SHP77 (cell line): ENCODE measurements around the gene IGLL5.
"Not testable (repeated sequence)": the region's sequence is repeated elsewhere in the genome, so short reads cannot be mapped to it uniquely, and the experiment has no call there.

ENCODE experiments used
- DNase-seq, 2 experiments: peaks; one replicate each; lab custom pipeline; 2025; lab: John Stamatoyannopoulos, UW

The IGLL5 gene

DNA sequence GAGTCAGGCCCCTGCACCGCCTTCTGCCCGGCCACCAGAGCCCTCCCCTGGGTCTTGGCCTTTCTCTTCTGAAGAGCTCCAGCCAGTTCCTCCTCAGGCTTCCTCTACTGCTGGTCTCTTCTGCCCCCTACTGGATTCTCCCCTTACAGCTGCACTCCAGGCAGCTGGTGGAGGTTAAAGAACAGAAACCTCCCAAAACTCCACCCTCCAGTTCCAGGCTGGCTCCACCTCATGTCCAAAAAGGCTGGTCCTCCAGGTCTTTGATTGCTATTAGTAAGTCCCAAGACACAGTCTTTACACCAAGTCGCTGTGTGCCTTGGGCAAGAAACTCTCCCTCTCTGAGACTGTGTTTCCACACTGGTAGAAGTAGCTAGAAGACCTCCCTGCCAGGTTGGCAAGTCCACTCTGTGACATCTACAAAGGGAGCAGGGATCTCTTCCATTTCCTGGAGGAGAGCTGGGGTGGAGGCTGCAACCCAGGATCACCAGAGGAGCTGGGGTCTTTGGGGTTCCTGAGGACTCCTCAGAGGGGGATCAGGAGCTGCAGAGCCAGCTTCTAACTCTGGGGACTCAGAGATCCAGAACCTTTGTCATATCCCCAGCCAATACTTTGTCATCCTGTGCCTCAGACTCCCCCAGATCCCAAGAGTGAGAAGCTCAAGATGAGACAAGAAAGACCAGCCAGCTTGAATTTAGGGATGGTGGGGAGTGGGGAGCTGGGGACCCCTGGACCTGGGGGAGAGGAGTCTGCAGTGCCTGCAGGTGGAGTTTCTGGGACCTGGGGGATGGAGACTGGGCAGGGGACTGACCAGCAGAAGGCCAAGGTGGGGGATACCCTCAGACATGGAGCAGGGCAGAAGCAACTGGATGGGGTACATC, 3.4 kb upstream of the IGLL5 start:
- DNase-seq: peak; percentile 46 to 57

DNA sequence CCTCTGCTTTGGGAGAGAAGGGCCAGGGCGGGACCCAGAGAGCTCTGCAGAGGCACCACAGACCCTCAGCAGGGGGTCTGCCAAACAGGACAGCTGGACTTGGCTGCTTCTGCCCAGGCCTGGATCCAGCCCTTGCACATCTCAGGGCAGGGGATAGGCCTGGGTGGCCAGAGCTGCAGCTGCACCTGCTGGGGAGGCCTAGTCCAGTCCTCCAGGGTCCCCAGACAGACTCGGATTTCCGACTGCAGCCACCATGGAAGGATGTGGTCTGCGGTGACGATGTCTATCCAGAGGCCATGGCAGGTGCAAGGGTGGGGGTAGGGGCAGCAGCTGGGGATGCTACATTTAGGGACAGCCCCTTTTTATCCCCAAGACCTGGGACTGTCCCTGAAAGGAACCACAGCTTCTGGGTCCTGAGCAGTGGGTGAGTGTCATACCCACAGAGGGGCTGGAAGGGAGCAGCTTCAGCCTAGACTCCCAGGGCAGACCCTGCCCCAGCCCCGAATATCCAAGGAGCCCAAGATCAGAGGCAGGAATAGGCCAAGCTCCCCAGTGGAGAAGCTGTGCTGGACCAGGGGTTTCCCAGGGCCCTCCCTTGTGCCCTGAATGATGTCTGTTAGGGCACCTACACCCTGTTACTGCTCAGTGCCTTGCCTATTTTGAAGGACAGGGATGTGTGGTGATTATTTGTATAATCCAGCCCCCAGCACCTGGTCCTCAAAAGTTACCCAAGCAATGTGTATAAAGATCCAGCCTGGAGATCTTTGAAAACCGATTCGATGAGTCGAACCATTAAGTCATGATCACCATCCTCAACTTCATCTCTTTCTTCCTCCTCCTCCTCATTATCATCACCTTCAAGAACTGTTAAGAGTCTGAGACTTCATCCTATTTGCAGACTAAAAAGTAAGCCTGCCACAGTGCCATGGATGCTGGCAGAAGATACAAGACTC, 2.5 kb upstream of the IGLL5 start:
- DNase-seq: no peak

DNA sequence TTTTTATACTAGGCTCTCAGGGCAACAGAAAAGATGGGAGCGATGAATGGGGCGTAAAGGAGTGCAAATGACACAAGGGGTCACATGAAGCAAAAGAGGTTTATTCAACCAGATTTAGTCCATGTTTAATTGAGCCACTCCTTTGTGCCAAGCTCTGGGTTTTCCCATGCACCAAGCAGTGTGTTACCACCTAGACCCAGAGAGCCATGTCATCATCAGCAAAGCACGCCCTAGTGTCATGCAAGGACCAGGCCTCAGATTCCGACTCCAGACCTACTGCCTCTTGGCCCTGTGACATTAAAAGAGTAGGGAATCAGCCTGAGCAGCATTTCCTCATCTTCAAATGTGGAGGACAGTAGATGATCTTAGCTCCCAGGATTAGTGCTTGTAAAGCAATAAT, 1.1 kb upstream of the IGLL5 start:
- no peak for DNase-seq

DNA sequence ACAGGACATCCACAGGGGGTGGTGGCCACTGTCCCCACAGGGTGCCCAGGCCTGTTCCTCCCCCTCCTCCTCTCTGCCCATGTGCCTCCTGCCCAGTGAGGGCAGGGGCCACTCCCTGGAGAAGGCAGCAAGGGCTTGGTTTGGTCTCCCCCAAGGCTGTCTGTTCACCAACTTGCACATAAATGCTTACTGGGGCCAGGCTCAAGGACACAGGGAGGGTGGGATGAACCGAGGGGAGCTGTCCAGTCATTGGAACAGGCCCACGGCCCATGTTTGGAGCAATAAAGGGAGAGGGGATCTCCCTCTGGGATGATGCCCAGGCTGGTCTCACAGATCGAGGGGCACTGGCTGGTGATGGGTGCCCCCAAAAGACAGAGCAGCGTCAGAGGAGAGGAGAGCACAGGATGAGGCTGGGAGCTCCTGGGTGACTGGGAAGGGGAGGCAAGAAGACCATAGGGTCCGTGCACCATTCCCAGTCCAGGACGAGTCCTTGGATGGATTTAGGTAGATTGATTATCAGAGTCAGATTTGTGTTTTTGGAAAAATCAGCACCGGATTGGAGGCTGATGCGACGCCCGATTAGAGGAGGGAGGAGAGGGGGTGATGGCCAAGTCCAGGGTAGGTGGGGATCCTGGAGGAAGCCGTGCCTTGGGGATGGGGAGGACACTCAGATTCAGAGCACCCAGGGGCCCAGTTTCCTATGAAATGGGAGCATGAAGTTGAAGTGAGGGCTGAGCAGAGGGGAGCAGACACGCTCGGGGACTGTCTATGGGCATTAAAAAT, 1.1 kb downstream of the IGLL5 start:
- no peak for DNase-seq

DNA sequence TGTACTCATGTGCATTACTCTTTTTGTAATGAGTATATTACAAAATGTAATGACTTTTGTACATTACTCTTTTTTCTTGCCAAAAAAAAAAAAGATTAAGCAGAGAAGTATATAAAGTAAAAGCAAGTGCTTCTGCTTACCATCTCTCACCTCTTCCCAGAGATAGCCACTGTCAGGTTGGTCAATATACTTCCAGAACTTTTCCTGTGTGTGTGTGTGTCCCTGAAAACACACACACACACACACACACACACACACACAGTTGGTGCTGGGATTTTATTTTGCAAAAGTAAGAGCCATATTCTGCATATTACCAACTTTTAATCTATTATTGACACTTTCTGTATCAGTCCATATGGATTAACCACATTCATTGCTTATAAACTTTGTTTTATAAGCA, 2.5 kb downstream of the IGLL5 start:
- no peak for DNase-seq

DNA sequence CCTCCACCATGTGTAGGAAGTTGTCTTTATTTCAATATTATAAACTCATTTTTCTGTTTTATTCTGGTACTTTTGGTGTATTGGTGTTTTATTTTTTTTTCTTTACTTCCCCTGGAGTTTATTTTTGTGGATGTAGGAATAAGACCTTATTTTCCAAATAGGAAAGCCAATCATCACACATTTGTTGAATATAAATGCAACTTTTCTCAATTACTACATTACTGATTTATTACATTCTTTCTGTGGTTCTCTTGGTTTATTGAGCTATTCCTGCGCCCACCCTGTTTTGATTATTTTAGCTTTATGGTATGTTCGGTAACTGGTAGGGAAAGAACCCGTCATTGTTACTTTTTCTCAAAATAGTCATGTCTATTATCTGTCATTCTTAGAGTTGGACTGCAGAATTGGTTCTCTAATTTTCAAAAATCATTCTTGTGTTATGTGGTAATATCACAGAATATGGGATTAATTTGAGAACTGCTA, 3.6 kb downstream of the IGLL5 start:
- DNase-seq: no peak

DNA sequence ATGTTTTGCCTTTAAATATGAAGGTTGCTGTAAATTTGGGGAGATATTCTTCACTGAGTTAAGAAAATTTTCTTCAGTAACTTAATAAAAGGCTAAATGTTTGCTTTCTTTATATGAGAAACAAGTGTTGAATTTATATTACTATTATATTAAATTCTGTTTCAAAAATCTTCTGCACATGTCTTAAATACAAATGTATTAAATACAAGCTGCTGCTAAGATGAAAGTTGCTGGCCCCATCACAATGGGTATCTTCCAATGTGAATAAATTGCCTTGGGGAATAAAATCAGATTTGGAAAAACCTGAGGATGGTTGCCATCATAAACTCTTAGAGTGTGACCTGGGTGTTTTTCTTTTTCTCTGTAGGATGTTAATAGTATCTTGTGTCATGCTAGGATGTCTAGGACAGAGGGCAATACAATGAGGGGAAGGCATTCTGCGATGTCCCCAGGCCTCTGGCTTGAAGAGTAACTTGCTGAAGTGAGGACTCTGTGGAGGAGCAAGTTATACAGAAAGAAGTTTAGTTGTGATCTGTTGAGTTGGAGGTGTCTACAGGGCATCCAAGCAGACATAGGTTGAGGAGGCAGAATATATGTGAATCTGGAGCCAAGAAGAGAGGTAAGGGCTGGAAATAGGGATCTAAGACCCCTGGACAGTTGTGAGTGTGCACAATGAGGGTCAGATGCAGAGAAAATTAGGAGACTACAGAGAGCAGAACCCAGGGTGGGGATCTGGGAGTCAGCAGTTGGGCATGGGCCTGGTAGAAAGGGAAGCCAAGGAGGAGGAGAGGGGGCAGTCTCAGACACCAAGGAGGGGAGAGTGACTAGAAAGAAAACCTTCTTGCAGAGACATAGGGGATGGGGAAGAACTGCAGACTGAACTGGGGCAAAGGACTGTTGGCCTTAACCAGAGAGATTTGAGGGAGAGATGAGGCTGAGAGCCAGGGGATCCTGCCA, 4.8 kb downstream of the IGLL5 start:
- DNase-seq: no peak

DNA sequence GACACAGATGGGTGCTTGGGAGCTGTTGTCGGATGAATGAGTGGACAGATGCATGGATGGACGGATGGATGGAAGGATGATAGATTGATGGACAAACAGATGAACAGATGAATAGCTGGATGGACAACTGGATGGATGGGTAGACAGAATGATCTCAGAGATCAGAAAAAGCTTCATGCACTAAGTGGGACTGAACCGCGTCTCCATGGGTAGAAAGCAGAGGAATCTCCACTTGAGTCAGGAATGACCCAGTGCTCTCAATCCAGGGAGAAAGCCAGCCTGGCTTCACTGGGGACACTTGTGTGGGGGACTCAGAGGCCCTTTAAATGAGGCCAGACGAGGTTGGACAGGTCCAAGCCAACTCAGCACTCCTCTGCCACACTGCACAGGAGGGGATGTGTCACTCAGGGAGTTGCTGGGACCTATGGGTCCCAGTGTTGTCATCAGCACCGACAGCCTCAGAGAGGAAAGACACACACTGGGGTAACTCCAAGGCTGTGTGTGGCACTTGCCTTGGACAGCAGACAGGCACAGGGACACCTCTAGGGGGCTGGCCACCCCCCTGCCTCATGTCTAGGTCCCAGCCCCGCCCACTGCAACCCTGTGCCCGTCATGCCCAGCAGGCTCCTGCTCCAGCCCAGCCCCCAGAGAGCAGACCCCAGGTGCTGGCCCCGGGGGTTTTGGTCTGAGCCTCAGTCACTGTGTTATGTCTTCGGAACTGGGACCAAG, 5.6 kb downstream of the IGLL5 start:
- DNase-seq: no peak

DNA sequence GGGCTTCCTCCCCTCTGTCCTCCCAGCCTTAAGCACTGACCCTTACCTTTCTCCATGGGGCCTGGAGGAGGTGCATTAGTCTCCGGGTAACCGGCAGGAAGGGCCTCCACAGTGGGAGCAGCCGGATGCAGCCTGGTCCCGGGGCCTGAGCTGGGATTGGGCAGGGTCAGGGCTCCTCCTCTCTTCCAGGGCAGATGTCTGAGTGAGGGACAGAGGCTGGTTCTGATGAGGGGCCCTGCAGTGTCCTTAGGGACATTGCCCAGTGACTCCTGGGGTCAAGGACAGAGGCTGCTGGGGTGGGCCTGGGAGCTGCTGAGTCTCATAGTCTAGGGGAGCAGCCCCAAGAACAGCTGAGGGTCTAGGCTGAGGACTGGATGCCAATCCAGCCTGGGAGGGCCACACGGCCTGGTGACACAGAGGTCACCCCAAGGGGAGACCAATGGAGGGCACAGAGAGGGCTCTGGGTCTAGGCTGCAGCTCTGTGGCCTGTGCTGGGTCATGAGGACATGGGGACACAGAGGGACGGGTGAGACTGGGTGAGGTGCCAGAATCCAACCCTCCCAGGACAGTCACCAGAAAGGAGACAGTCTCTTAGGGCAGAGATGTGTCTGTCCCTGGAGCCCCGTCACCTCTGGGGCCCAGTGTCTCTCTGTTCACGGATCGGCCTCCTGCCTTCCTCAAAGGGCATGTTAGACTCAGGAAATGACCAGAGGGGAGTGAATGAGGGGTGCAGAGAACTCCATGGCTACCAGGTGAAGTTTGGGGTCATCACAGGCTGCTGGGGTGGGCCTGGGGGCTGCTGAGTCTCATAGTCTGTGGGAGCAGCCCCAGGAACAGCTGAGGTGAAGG, 6.5 kb downstream of the IGLL5 start:
- no peak for DNase-seq

DNA sequence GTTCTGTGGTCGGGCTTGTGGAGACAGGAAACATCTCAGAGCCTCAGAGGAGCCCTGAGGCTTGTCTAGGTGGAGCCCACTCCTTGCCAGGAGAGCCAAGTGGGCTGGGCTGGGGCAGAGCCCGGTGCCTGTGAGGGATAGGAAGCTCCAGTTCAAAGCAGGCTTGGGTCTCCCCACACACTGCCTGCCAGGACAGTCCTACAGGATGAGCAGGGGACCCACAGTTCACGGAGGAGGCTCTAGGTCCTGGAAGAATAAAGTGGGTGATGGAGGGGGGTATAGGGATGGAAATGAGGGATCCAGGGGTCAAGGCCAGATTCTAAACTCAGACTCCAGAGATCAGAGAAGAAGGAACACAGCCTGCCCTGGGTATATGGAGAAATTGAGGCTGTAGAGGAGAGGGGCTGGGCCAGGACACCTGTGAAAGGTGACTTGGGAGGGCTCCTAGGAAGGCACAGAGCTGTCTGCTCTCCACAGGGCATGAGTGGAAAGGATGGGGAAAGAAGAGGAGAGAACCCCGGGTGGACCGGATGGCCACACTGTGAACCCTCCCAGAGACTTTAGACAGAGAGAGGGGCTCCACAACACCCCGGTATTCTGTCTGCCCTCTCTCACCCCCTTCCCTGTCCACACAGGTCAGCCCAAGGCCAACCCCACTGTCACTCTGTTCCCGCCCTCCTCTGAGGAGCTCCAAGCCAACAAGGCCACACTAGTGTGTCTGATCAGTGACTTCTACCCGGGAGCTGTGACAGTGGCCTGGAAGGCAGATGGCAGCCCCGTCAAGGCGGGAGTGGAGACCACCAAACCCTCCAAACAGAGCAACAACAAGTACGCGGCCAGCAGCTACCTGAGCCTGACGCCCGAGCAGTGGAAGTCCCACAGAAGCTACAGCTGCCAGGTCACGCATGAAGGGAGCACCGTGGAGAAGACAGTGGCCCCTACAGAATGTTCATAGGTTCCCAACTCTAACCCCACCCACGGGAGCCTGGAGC, 7.4 kb downstream of the IGLL5 start:
- DNase-seq: no peak

DNA sequence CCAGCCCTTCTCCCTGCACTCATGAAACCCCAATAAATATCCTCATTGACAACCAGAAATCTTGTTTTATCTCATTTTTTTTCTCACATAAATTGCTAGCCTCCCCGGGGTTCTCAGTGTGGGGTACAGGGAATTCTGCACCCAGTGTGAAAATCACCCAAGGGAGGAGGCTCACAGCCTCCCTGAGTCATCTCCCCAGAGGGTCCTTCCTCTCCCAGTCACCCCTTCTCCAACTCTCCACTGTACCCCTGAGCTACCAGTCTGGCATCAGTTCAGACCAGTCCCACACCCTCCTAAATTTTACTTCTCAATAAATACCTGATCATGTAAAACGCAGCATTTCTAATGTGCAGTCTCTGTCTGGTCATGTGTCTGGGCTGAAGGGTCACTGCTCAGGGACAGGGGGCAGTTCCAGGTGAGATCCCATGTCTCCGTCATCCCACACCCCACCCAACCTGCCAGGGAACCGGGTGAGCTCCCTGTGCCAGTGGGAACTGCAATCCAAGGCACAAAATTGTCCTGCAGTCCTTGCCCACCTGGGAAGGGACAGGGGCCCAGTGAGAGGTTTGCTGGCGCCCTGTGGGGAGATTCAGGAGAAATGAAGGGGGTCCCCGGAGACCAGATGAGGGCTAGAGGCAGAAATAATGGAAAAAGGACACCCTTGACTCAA, 8.3 kb downstream of the IGLL5 start:
- DNase-seq: no peak

DNA sequence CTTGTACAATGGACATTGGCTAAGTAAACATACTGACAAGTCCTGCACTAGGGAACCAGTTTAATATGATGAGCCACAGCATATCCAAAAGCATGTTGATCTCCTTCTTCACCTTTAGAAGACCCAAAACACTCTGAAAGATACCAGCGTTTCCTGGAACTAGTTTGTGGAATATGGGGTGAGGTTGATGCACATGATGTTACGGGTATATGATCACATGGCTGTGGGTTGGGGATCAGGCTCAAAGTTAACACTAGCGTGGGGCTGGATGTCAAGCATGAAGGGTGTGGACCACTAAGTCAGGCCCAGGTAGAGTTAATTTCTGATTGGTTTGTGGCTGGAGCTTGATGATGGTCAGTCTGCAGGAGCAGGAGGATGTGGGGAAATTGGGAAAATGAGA, 9.0 kb downstream of the IGLL5 start:
- DNase-seq: no peak

DNA sequence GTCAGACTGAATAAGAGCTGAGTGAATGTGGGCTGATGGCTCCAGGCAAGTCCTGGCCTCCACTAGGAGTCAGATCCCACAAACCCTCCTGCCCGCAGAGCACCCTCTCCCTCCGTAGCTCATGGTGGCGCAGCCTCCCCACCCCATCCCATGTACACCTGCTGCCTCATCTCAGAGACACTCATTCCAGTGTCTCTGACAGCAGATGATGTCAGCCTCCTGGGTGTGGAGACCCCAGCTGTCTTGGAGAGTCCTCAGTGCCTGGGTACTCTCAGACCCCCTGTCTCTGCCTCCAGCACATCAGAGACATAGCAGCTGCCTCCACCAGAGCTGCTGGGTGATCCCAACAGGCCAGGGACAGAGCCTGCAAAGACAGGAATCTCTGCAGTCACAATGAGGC, 9.5 kb downstream of the IGLL5 start:
- DNase-seq: no peak

DNA sequence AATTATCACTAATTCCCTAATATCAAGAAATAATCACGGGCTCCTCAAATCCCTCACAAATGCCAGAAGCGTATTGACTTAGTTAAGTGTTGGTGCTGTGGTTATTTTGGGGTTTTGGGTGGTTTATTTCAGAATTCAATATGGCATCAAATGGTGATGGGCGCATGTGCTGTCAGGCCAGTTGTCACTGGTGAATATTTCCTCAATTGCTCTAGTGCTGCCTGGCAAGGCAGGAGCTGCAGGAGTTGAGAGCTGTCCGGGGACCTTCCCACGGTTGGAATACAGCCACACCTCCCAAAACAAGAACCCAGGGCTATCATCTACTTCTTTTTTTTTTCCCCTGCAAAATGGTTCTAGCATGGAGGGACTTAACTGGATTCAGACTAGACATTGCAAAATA, 10.3 kb downstream of the IGLL5 start:
- no peak for DNase-seq

DNA sequence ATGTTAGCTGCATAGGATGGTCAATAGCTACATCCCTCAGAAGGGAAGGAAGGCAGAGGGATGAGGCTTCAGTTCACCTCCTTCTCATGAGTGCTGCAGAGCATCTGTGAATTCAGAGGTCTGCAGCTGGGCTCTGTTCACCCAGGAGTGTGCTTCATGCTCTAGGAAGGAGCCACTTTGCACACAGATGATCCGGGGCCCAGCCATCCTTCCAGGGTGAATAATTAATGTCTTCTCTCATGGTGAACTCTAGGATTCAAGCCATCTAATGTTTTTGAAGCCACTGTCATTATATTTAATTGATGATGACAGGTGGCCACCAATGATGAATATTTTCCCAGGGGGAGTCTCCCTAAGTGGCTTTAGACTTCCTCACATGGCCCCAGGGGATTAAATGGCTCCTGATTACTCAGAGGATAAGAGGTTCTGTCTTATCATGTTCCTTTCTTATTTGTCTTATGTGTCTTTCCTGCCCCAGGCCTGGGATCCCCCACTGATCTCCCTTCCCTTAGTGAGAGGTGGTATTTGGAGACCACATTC, 10.9 kb downstream of the IGLL5 start:
- not testable (repeated sequence) for DNase-seq

DNA sequence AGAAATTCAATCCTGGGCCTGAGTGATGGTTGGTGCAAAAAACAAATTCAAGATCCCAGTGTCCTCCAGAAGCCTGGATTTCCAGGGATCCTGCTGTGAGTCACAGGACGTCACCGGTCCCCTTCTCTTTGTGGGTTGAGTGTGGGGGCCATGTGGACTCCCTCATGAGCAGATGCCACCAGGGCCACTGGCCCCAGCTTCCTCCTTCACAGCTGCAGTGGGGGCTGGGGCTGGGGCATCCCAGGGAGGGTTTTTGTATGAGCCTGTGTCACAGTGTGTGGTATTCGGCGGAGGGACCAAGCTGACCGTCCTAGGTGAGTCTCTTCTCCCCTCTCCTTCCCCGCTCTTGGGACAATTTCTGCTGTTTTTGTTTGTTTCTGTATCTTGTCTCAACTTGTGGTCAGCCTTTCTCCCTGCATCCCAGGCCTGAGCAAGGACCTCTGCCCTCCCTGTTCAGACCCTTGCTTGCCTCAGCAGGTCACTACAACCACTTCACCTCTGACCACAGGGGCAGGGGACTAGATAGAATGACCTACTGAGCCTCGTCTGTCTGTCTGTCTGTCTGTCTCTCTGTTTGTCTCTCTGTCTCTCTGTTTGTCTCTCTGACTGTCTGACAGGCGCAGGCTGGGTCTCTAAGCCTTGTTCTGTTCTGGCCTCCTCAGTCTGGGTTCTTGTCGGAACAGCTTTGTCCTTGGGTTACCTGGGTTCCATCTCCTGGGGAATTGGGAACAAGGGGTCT, 11.9 kb downstream of the IGLL5 start:
- not testable (repeated sequence) for DNase-seq
